Measurements from ENCODE around the gene DLEC1. TPM values are rescaled to one million over a fixed set of nuclear protein-coding genes. Genes with fewer than 3 reads are reported as not detected.
A peak's percentile ranks its signal among the peaks of the same experiment; 100 is the strongest.

DLEC1 gene
- total and polyA plus RNA-seq, 9 of the 15 experiments (the other 6 are each of a cell fraction or from before 2014, with no cell fraction given) = 0.07 to 0.08 TPM; not detected in 7

GRCh38 chr3:38137615-38138348, 98.8 kb downstream of the DLEC1 start (continued):
- TF ChIP-seq, protein P1, sequence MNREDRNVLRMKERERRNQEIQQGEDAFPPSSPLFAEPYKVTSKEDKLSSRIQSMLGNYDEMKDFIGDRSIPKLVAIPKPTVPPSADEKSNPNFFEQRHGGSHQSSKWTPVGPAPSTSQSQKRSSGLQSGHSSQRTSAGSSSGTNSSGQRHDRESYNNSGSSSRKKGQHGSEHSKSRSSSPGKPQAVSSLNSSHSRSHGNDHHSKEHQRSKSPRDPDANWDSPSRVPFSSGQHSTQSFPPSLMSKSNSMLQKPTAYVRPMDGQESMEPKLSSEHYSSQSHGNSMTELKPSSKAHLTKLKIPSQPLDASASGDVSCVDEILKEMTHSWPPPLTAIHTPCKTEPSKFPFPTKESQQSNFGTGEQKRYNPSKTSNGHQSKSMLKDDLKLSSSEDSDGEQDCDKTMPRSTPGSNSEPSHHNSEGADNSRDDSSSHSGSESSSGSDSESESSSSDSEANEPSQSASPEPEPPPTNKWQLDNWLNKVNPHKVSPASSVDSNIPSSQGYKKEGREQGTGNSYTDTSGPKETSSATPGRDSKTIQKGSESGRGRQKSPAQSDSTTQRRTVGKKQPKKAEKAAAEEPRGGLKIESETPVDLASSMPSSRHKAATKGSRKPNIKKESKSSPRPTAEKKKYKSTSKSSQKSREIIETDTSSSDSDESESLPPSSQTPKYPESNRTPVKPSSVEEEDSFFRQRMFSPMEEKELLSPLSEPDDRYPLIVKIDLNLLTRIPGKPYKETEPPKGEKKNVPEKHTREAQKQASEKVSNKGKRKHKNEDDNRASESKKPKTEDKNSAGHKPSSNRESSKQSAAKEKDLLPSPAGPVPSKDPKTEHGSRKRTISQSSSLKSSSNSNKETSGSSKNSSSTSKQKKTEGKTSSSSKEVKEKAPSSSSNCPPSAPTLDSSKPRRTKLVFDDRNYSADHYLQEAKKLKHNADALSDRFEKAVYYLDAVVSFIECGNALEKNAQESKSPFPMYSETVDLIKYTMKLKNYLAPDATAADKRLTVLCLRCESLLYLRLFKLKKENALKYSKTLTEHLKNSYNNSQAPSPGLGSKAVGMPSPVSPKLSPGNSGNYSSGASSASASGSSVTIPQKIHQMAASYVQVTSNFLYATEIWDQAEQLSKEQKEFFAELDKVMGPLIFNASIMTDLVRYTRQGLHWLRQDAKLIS (CRISPR knock-in tag; IDR thresholded peaks at IDR 0.05) = no peak
- TF ChIP-seq HOXB6 (CRISPR knock-in tag; IDR thresholded peaks at IDR 0.05; ENCODE audit: borderline replicate concordance) = no peak
- TF ChIP-seq, protein P2, sequence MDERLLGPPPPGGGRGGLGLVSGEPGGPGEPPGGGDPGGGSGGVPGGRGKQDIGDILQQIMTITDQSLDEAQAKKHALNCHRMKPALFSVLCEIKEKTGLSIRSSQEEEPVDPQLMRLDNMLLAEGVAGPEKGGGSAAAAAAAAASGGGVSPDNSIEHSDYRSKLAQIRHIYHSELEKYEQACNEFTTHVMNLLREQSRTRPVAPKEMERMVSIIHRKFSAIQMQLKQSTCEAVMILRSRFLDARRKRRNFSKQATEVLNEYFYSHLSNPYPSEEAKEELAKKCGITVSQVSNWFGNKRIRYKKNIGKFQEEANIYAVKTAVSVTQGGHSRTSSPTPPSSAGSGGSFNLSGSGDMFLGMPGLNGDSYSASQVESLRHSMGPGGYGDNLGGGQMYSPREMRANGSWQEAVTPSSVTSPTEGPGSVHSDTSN (CRISPR knock-in tag; IDR thresholded peaks at IDR 0.05; ENCODE audit: low read depth) = no peak
- TF ChIP-seq, protein P2 (tag; conservative IDR thresholded peaks at IDR 0.05; ENCODE audit: low read depth) = no peak
- no peak for TF ChIP-seq DACH1 (IDR thresholded peaks at IDR 0.05; ENCODE audit: partially characterized antibody)
- TF ChIP-seq WHSC1 (IDR thresholded peaks at IDR 0.05; ENCODE audit: low read length) = no peak
- TF ChIP-seq U2AF2 (optimal IDR thresholded peaks at IDR 0.05; ENCODE audit: low read depth, low read length) = no peak
- TF ChIP-seq PURB (CRISPR knock-in tag; IDR thresholded peaks at IDR 0.05; ENCODE audit: low read depth) = no peak
- 0 out of 2 replicates have a peak, but pooled peaks have one; percentile 12 for TF ChIP-seq ZNF232 (CRISPR knock-in tag; IDR thresholded peaks at IDR 0.05)
- TF ChIP-seq USF2 (CRISPR knock-in tag; IDR thresholded peaks at IDR 0.05) = peak; percentile 45
- no peak for TF ChIP-seq NELFE (IDR thresholded peaks at IDR 0.05; ENCODE audit: insufficient read depth, insufficient read length)
- TF ChIP-seq, protein P3, sequence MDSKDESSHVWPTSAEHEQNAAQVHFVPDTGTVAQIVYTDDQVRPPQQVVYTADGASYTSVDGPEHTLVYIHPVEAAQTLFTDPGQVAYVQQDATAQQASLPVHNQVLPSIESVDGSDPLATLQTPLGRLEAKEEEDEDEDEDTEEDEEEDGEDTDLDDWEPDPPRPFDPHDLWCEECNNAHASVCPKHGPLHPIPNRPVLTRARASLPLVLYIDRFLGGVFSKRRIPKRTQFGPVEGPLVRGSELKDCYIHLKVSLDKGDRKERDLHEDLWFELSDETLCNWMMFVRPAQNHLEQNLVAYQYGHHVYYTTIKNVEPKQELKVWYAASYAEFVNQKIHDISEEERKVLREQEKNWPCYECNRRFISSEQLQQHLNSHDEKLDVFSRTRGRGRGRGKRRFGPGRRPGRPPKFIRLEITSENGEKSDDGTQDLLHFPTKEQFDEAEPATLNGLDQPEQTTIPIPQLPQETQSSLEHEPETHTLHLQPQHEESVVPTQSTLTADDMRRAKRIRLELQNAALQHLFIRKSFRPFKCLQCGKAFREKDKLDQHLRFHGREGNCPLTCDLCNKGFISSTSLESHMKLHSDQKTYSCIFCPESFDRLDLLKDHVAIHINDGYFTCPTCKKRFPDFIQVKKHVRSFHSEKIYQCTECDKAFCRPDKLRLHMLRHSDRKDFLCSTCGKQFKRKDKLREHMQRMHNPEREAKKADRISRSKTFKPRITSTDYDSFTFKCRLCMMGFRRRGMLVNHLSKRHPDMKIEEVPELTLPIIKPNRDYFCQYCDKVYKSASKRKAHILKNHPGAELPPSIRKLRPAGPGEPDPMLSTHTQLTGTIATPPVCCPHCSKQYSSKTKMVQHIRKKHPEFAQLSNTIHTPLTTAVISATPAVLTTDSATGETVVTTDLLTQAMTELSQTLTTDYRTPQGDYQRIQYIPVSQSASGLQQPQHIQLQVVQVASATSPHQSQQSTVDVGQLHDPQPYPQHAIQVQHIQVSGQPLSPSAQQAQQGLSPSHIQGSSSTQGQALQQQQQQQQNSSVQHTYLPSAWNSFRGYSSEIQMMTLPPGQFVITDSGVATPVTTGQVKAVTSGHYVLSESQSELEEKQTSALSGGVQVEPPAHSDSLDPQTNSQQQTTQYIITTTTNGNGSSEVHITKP (IDR thresholded peaks at IDR 0.05; ENCODE audit: partially characterized antibody) = peak; percentile 74
- TF ChIP-seq EHMT2 (IDR thresholded peaks at IDR 0.05) = no peak
- no peak for TF ChIP-seq KLF13 (tag; IDR thresholded peaks at IDR 0.05; ENCODE audit: borderline replicate concordance, low read depth)
- peak; percentile 36; the same call in 1 of the 2 replicates for TF ChIP-seq TOE1 (IDR thresholded peaks at IDR 0.05; ENCODE audit: borderline replicate concordance)
- TF ChIP-seq TOE1 (CRISPR knock-in tag; IDR thresholded peaks at IDR 0.05; ENCODE audit: borderline replicate concordance, low read depth) = 0 out of 2 replicates have a peak, but pooled peaks have one; percentile 66
